Measurements from ENCODE around the gene PTPRH. TPM values are rescaled to one million over a fixed set of nuclear protein-coding genes. Genes with fewer than 3 reads are reported as not detected.

PTPRH gene
- total and polyA plus RNA-seq, 9 of the 15 experiments (the other 6 are each of a cell fraction or from before 2014, with no cell fraction given), result 0.87 to 34.3 (median 22.7) TPM

- TF ChIP-seq ATF6 (CRISPR knock-in tag; IDR thresholded peaks at IDR 0.05) (0 out of 2 replicates have a peak, but pooled peaks have one; percentile 39), ZNF77 (CRISPR knock-in tag; IDR thresholded peaks at IDR 0.05) (no peak), TCF15 (CRISPR knock-in tag; IDR thresholded peaks at IDR 0.05) (no peak), USF1 (CRISPR knock-in tag; IDR thresholded peaks at IDR 0.05) (no peak), CHD4 (IDR thresholded peaks at IDR 0.05; ENCODE audit: insufficient read depth, insufficient replicate concordance, low read depth, low read length, poor library complexity, severe bottlenecking) (no peak), HNRNPLL (IDR thresholded peaks at IDR 0.05; ENCODE audit: low read depth, low read length, poor library complexity, severe bottlenecking) (peak; percentile 24), KDM2B (CRISPR knock-in tag; IDR thresholded peaks at IDR 0.05) (no peak), KDM1A (IDR thresholded peaks at IDR 0.05) (no peak), STAT5B (CRISPR knock-in tag; IDR thresholded peaks at IDR 0.05) (no peak), TFAP4 (CRISPR knock-in tag; IDR thresholded peaks at IDR 0.05; ENCODE audit: borderline replicate concordance) (peak; percentile 44; the same call in 1 of the 2 replicates), XRCC3 (IDR thresholded peaks at IDR 0.05) (no peak), ATF1 (CRISPR knock-in tag; IDR thresholded peaks at IDR 0.05) (no peak), ATF1 (tag; IDR thresholded peaks at IDR 0.05) (peak; percentile 76), MTA1 (IDR thresholded peaks at IDR 0.05; ENCODE audit: borderline replicate concordance) (no peak), E4F1 (CRISPR knock-in tag; IDR thresholded peaks at IDR 0.05; ENCODE audit: borderline replicate concordance) (no peak), ZNF717 (CRISPR knock-in tag; IDR thresholded peaks at IDR 0.05) (no peak), CCAR2 (IDR thresholded peaks at IDR 0.05; ENCODE audit: low read depth, low read length) (no peak), FOXO4 (CRISPR knock-in tag; IDR thresholded peaks at IDR 0.05) (no peak), NRF1 (conservative IDR thresholded peaks at IDR 0.05 in 1 of 2, IDR thresholded peaks at IDR 0.05 in 1 of 2) (peak; percentile 95 to 96), ZNF436 (CRISPR knock-in tag; IDR thresholded peaks at IDR 0.05) (no peak), ZNF239 (CRISPR knock-in tag; IDR thresholded peaks at IDR 0.05) (no peak)
Measured at GRCh38 chr19:55175117-55175867, 34.0 kb downstream of the PTPRH start (continued).

All from K562 (cell line).